ENCODE results near the gene C17orf67. TPM values are rescaled to one million over a fixed set of nuclear protein-coding genes. Genes with fewer than 3 reads are reported as not detected.

The C17orf67 gene
- 1 to 10 TPM in 3 of 4 donors, under 1 TPM in 1; 0.86 to 1.4 (median 1.1) TPM for polyA plus RNA-seq (ENCODE audit: insufficient read length in 4 of 4)

GRCh38 chr17:56833809-56834379 is at the start of gene C17orf67, which contains the start of gene DGKE:
TSS of gene C17orf67 (minus strand) at chr17:56833920. CDS start at chr17:56815810, 18,110 bp downstream.
TSS of gene DGKE (plus strand) at chr17:56834151. CDS start at chr17:56834796, 645 bp downstream.
- DNase-seq (ENCODE audit: low read depth in 4 of 4, low spot score in 3 of 4): peak; percentile 86 to 93 (median 88)

GRCh38 chr17:56881685-56882295 is 48.1 kb upstream of the C17orf67 start:
- DNase-seq (ENCODE audit: low read depth in 4 of 4, low spot score in 3 of 4): no peak

- no peak for DNase-seq (ENCODE audit: low read depth in 4 of 4, low spot score in 3 of 4)
Measured at GRCh38 chr17:56880571-56880970, 46.9 kb upstream of the C17orf67 start.

- no peak for DNase-seq (ENCODE audit: low read depth in 4 of 4, low spot score in 3 of 4)
Measured at GRCh38 chr17:56880133-56880532, 46.4 kb upstream of the C17orf67 start.

GRCh38 chr17:56879280-56879679 is 45.6 kb upstream of the C17orf67 start:
- no peak for DNase-seq (ENCODE audit: low read depth in 4 of 4, low spot score in 3 of 4)

- no peak for DNase-seq (ENCODE audit: low read depth in 4 of 4, low spot score in 3 of 4)
Measured at GRCh38 chr17:56876766-56877179, 43.1 kb upstream of the C17orf67 start.

- DNase-seq (ENCODE audit: low read depth in 4 of 4, low spot score in 3 of 4): no peak
Measured at GRCh38 chr17:56870081-56870651, 36.4 kb upstream of the C17orf67 start.

- no peak for DNase-seq (ENCODE audit: low read depth in 4 of 4, low spot score in 3 of 4)
Measured at GRCh38 chr17:56868716-56869115, 35.0 kb upstream of the C17orf67 start.

GRCh38 chr17:56867948-56868376 is 34.2 kb upstream of the C17orf67 start:
- no peak for DNase-seq (ENCODE audit: low read depth in 4 of 4, low spot score in 3 of 4)

GRCh38 chr17:56866496-56866895 is 32.8 kb upstream of the C17orf67 start:
- DNase-seq (ENCODE audit: low read depth in 4 of 4, low spot score in 3 of 4): no peak

GRCh38 chr17:56866076-56866475 is 32.4 kb upstream of the C17orf67 start:
- no peak for DNase-seq (ENCODE audit: low read depth in 4 of 4, low spot score in 3 of 4)

GRCh38 chr17:56863974-56864373 is 30.3 kb upstream of the C17orf67 start:
- no peak for DNase-seq (ENCODE audit: low read depth in 4 of 4, low spot score in 3 of 4)

GRCh38 chr17:56861899-56862298 is 28.2 kb upstream of the C17orf67 start:
- no peak for DNase-seq (ENCODE audit: low read depth in 4 of 4, low spot score in 3 of 4)

- no peak for DNase-seq (ENCODE audit: low read depth in 4 of 4, low spot score in 3 of 4)
Measured at GRCh38 chr17:56851008-56851407, 17.3 kb upstream of the C17orf67 start.

GRCh38 chr17:56850591-56850990 is 16.9 kb upstream of the C17orf67 start:
- no peak for DNase-seq (ENCODE audit: low read depth in 4 of 4, low spot score in 3 of 4)

GRCh38 chr17:56849131-56849530 is 15.4 kb upstream of the C17orf67 start:
- no peak for DNase-seq (ENCODE audit: low read depth in 4 of 4, low spot score in 3 of 4)

- DNase-seq (ENCODE audit: low read depth in 4 of 4, low spot score in 3 of 4): no peak
Measured at GRCh38 chr17:56847106-56847505, 13.4 kb upstream of the C17orf67 start.

GRCh38 chr17:56845934-56846333 is 12.2 kb upstream of the C17orf67 start:
- DNase-seq (ENCODE audit: low read depth in 4 of 4, low spot score in 3 of 4): no peak

- DNase-seq (ENCODE audit: low read depth in 4 of 4, low spot score in 3 of 4): no peak
Measured at GRCh38 chr17:56842577-56842976, 8.9 kb upstream of the C17orf67 start.

- no peak for DNase-seq (ENCODE audit: low read depth in 4 of 4, low spot score in 3 of 4)
Measured at GRCh38 chr17:56838687-56839086, 5.0 kb upstream of the C17orf67 start.

GRCh38 chr17:56835264-56835585 is 1.5 kb upstream of the C17orf67 start:
- DNase-seq (ENCODE audit: low read depth in 4 of 4, low spot score in 3 of 4): no peak

All from right renal pelvis (tissue), 4 donors.